ENCODE measurements around the gene MAPK8IP3. TPM values are rescaled to one million over a fixed set of nuclear protein-coding genes. Genes with fewer than 3 reads are reported as not detected.

Gene MAPK8IP3
- polyA plus RNA-seq, 1 donor (not counting 4 experiments of a cell fraction or from before 2014, with no cell fraction given), result 11.7 TPM

GRCh38 chr16:1680361-1680760 is 25.6 kb upstream of the MAPK8IP3 start:
- peak overlapping the region; percentile 1 for H3K27ac ChIP-seq (ENCODE audit: control insufficient read depth, insufficient read depth, low read length)
- no peaks in the 10 kb centered on the region for H3K27me3 ChIP-seq (ENCODE audit: control insufficient read depth, extremely low read depth, insufficient read depth, low read length)
- DNase-seq (ENCODE audit: low read depth, low spot score) (no peak), FAIRE-seq (no peak)
- no peaks in the 10 kb centered on the region for H4K20me1 ChIP-seq (ENCODE audit: control insufficient read depth, extremely low read depth, insufficient read depth, low read length)
- H3K36me3 ChIP-seq (ENCODE audit: control insufficient read depth in 2 of 2, extremely low read depth in 1 of 2, insufficient read depth in 2 of 2, low read length in 2 of 2), result peaks cover 17 to 29% of the 10 kb centered on the region in 2 experiments
- no peak overlapping the region for H2AFZ ChIP-seq (ENCODE audit: control insufficient read depth, low read length)
- peaks cover 26% of the 10 kb centered on the region for H3K4me1 ChIP-seq (ENCODE audit: control insufficient read depth, extremely low read depth, insufficient read depth, low read length)
- no peaks in the 10 kb centered on the region for H3K9me1 ChIP-seq (ENCODE audit: control insufficient read depth, extremely low read depth, insufficient read depth, low read length)
- dilution Hi-C loops (cut with MboI; ENCODE audit: extremely low pct_ligation_motif_present, low sequenced_read_pairs), result no loop called here
- H3K79me2 ChIP-seq (ENCODE audit: control insufficient read depth, insufficient read depth, low read length), result peaks cover 68% of the 10 kb centered on the region
- no peak overlapping the region for H3K9ac ChIP-seq (ENCODE audit: control insufficient read depth, extremely low read depth, insufficient read depth, low read length)
- no peaks in the 10 kb centered on the region for H3K9me3 ChIP-seq (ENCODE audit: control insufficient read depth, low read depth, low read length)
- TF ChIP-seq EZH2 (IDR thresholded peaks at IDR 0.05; ENCODE audit: low read length), result no peak
- TF ChIP-seq, protein P1, sequence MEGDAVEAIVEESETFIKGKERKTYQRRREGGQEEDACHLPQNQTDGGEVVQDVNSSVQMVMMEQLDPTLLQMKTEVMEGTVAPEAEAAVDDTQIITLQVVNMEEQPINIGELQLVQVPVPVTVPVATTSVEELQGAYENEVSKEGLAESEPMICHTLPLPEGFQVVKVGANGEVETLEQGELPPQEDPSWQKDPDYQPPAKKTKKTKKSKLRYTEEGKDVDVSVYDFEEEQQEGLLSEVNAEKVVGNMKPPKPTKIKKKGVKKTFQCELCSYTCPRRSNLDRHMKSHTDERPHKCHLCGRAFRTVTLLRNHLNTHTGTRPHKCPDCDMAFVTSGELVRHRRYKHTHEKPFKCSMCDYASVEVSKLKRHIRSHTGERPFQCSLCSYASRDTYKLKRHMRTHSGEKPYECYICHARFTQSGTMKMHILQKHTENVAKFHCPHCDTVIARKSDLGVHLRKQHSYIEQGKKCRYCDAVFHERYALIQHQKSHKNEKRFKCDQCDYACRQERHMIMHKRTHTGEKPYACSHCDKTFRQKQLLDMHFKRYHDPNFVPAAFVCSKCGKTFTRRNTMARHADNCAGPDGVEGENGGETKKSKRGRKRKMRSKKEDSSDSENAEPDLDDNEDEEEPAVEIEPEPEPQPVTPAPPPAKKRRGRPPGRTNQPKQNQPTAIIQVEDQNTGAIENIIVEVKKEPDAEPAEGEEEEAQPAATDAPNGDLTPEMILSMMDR (optimal IDR thresholded peaks at IDR 0.05 in 1 of 3, IDR thresholded peaks at IDR 0.05 in 1 of 3, conservative IDR thresholded peaks at IDR 0.05 in 1 of 3; ENCODE audit: extremely low read depth in 1 of 3, insufficient read depth in 2 of 3, low read length in 3 of 3), result no peak
- peak overlapping the region; percentile 40 for H3K4me2 ChIP-seq (ENCODE audit: control insufficient read depth, extremely low read depth, insufficient read depth, low read depth, low read length)
- H3K4me3 ChIP-seq (ENCODE audit: control insufficient read depth in 2 of 3, extremely low read depth in 1 of 3, insufficient read depth in 2 of 3, low read depth in 1 of 3, low read length in 3 of 3), result no peak overlapping the region

GRCh38 chr16:1681032-1681431 is 25.0 kb upstream of the MAPK8IP3 start:
- Histone ChIP-seq H3K9me3 (ENCODE audit: control insufficient read depth, low read depth, low read length) (no peaks in the 10 kb centered on the region), H3K36me3 (ENCODE audit: control insufficient read depth in 2 of 2, extremely low read depth in 1 of 2, insufficient read depth in 2 of 2, low read length in 2 of 2) (peaks cover 15 to 23% of the 10 kb centered on the region in 2 experiments), H3K79me2 (ENCODE audit: control insufficient read depth, insufficient read depth, low read length) (peaks cover 74% of the 10 kb centered on the region), H3K27ac (ENCODE audit: control insufficient read depth, insufficient read depth, low read length) (peak overlapping the region; percentile 67), H3K4me2 (ENCODE audit: control insufficient read depth, extremely low read depth, insufficient read depth, low read depth, low read length) (peak overlapping the region; percentile 72), H3K4me3 (ENCODE audit: control insufficient read depth in 2 of 3, extremely low read depth in 1 of 3, insufficient read depth in 2 of 3, low read depth in 1 of 3, low read length in 3 of 3) (no peak overlapping the region), H3K9ac (ENCODE audit: control insufficient read depth, extremely low read depth, insufficient read depth, low read length) (peak overlapping the region; percentile 47), H2AFZ (ENCODE audit: control insufficient read depth, low read length) (no peak overlapping the region), H3K27me3 (ENCODE audit: control insufficient read depth, extremely low read depth, insufficient read depth, low read length) (no peaks in the 10 kb centered on the region), H4K20me1 (ENCODE audit: control insufficient read depth, extremely low read depth, insufficient read depth, low read length) (no peaks in the 10 kb centered on the region), H3K4me1 (ENCODE audit: control insufficient read depth, extremely low read depth, insufficient read depth, low read length) (peaks cover 26% of the 10 kb centered on the region), H3K9me1 (ENCODE audit: control insufficient read depth, extremely low read depth, insufficient read depth, low read length) (no peaks in the 10 kb centered on the region)
- FAIRE-seq (no peak), DNase-seq (ENCODE audit: low read depth, low spot score) (no peak)
- dilution Hi-C loops (cut with MboI; ENCODE audit: extremely low pct_ligation_motif_present, low sequenced_read_pairs), result no loop called here
- no peak for TF ChIP-seq EZH2 (IDR thresholded peaks at IDR 0.05; ENCODE audit: low read length)
- TF ChIP-seq, protein P1 (optimal IDR thresholded peaks at IDR 0.05 in 1 of 3, IDR thresholded peaks at IDR 0.05 in 1 of 3, conservative IDR thresholded peaks at IDR 0.05 in 1 of 3; ENCODE audit: extremely low read depth in 1 of 3, insufficient read depth in 2 of 3, low read length in 3 of 3), result no peak

All from keratinocyte (primary cell).